ENCODE results near the gene SKOR2.
"Not testable (repeated sequence)": the region's sequence is repeated elsewhere in the genome, so short reads cannot be mapped to it uniquely, and the experiment has no call there.

Gene SKOR2

GRCh38 chr18:47195961-47196360 lies 55.5 kb downstream of the SKOR2 start:
- not testable (repeated sequence) for DNase-seq

- DNase-seq = no peak
Observed at GRCh38 chr18:47191961-47192360, 59.5 kb downstream of the SKOR2 start.

DNA sequence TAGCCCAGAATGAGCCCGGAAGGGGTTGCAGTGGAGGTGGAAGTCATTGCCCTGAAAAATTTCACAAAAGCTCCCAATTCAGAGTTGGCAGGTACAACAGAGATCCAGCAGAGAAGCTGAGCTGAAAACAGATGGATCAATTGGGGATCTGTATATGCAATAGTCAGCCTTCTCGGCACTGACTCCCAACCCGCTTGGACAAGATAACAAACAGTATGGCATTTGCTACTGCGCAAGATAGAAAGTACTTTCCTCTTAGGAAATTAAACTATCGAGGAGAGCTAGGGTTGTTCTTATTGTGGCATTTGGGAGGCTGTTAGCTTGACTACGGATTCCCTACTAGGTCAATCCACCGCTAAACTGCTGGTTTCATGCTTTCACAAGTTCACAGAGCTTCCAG lies 63.7 kb downstream of the SKOR2 start:
- DNase-seq = no peak

DNA sequence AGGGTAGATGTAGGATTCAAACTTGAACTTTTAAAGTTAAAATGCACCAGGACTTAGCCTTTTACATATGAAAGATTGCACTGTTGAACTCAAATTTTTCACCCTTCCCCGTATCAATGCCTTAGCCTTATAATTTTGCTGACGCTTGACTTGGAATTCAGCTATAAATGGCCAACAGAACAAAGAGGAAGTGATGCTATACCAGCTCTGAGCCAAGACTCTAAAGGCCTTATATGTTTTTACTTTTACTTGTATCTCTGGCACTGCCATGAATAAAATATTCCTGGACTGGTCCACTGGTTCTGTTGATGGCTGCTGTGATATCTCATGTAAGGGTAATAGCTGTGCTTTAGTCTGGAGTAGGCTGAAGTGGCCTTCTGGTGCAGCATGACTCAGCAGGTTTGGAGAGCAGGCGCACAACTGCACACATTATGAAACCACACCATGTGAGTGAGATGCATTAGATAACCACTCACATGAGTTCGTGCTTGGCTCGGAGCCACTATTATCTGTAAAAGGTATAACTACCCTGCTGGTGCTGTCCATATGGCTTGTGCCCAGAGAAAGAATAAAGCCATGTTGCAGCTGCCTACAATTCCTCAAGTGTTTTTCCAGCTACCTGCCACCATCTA lies 66.9 kb downstream of the SKOR2 start:
- no peak for DNase-seq

DNA sequence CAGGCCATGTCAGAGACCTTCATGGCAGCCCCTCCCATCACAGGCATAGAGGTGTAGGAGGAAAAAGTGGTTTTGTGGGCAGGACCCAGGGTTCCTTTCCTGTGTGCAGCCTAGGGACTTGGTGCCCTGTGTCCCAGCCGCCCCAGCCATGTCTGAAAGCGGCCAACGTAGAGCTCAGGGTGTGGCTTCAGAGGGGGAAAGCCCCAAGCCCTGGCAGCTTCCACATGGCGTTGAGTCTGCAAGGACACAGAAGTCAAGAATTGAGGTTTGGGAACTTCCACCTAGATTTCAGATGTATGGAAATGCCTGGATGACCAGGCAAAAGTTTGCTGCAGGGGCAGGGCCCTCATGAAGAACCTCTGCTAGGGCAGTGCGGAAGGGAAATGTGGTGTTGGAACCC lies 69.3 kb downstream of the SKOR2 start:
- DNase-seq = not testable (repeated sequence)

GRCh38 chr18:47180765-47181164 lies 70.7 kb downstream of the SKOR2 start:
- no peak for DNase-seq

GRCh38 chr18:47179520-47179919 lies 71.9 kb downstream of the SKOR2 start:
- no peak for DNase-seq

GRCh38 chr18:47175898-47176575 lies 75.4 kb downstream of the SKOR2 start, which contains the start of gene IER3IP1:
TSS of gene IER3IP1 (minus strand) at chr18:47176364. CDS start at chr18:47176277, 87 bp downstream.
- peak; percentile 83 to 85 for DNase-seq

GRCh38 chr18:47175283-47175897 lies 76.1 kb downstream of the SKOR2 start:
- no peak for DNase-seq

GRCh38 chr18:47174545-47175116 lies 76.8 kb downstream of the SKOR2 start:
- no peak for DNase-seq

- no peak for DNase-seq
Observed at GRCh38 chr18:47172476-47172875, 79.0 kb downstream of the SKOR2 start.

DNA sequence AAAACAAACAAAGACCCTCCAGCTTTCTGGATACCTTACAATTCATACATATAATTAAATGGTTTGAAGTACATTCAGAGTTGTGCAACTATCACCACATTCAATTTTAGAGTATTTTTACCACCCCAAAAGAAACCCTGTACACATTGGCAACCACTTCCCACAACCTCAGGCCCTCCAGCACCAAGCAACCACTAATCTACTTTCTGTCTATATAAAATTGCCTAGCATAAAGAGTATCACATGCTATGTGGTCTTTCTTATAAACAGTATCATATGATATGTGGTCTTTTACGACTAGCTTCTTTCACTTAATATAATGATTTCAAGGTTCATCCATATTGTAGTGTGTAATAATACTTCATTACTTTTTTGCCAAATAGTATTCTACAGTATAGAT lies 82.5 kb downstream of the SKOR2 start:
- DNase-seq = no peak

- no peak for DNase-seq
Observed at GRCh38 chr18:47168509-47168908, 83.0 kb downstream of the SKOR2 start.

GRCh38 chr18:47166294-47166693 lies 85.2 kb downstream of the SKOR2 start:
- DNase-seq = no peak

- DNase-seq = no peak
Observed at GRCh38 chr18:47163241-47163640, 88.2 kb downstream of the SKOR2 start.

GRCh38 chr18:47160256-47160655 lies 91.2 kb downstream of the SKOR2 start:
- no peak for DNase-seq

GRCh38 chr18:47158404-47158803 lies 93.1 kb downstream of the SKOR2 start:
- not testable (repeated sequence) for DNase-seq
